Measurements from ENCODE around the gene QSOX1.

- no peak for TF ChIP-seq CTCF (IDR thresholded peaks at IDR 0.05)
- TF ChIP-seq POLR2A (IDR thresholded peaks at IDR 0.05) = no peak
Measured at GRCh38 chr1:180238675-180239074, 84.0 kb downstream of the QSOX1 start.

Measured in Peyer's patch (tissue), 4 donors.